ENCODE results near the gene LIN7C.

LIN7C gene

DNA sequence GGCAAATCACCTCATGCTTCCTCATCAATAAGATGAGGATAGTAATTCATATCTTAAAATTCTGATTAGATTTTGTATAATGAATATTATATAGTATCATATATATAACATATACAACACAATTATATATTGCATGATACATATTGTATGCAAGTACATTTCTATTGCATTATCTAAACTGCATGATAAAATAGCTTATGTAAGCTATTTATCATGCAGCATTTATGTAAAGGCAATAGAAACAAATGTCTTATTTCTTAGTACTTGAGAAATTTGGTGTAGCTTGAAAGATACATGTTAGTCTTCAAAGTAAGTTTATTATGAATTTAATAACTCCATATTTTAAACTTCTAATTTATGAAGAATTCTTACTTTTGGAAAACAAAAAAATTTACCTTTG is 5.5 kb downstream of the LIN7C start:
- TF ChIP-seq, protein P1, sequence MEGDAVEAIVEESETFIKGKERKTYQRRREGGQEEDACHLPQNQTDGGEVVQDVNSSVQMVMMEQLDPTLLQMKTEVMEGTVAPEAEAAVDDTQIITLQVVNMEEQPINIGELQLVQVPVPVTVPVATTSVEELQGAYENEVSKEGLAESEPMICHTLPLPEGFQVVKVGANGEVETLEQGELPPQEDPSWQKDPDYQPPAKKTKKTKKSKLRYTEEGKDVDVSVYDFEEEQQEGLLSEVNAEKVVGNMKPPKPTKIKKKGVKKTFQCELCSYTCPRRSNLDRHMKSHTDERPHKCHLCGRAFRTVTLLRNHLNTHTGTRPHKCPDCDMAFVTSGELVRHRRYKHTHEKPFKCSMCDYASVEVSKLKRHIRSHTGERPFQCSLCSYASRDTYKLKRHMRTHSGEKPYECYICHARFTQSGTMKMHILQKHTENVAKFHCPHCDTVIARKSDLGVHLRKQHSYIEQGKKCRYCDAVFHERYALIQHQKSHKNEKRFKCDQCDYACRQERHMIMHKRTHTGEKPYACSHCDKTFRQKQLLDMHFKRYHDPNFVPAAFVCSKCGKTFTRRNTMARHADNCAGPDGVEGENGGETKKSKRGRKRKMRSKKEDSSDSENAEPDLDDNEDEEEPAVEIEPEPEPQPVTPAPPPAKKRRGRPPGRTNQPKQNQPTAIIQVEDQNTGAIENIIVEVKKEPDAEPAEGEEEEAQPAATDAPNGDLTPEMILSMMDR (IDR thresholded peaks at IDR 0.05), result no peak
- H3K27ac ChIP-seq, result no peak overlapping the region
- no peak overlapping the region for H3K4me3 ChIP-seq (ENCODE audit: low read depth in 1 of 2, low read length in 1 of 2)
- no peaks in the 10 kb centered on the region for H3K9me3 ChIP-seq
- peaks cover 30% of the 10 kb centered on the region for H3K36me3 ChIP-seq
- peaks cover 6 to 9% of the 10 kb centered on the region in 2 experiments for H3K4me1 ChIP-seq (ENCODE audit: control insufficient read depth in 1 of 2, insufficient read depth in 1 of 2, low read depth in 1 of 2, low read length in 1 of 2)
- H3K27me3 ChIP-seq, result no peaks in the 10 kb centered on the region

DNA sequence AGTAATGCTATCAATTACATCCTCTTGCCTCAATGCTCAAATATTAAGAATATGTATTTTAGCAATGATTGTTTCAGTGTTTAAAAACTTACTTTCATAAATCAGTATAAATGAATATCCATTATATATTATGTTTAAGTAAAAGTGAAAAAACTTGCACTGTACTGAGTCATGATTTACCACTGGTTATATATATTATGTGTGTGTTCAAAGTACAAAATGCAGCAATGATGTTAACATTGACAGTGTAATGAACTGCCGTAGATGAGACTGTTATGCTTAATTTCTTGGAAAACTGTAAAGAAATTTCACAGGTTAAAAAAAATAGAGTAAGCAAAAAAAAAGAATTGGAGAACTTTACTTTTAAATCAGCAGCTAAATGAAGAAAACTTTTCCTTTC is 8.7 kb downstream of the LIN7C start:
- Histone ChIP-seq H3K27ac (no peak overlapping the region), H3K4me1 (ENCODE audit: control insufficient read depth in 1 of 2, insufficient read depth in 1 of 2, low read depth in 1 of 2, low read length in 1 of 2) (no peaks in the 10 kb centered on the region), H3K27me3 (no peaks in the 10 kb centered on the region), H3K4me3 (ENCODE audit: low read depth in 1 of 2, low read length in 1 of 2) (no peak overlapping the region), H3K36me3 (peaks cover 41% of the 10 kb centered on the region), H3K9me3 (no peaks in the 10 kb centered on the region)
- TF ChIP-seq, protein P1 (IDR thresholded peaks at IDR 0.05), result no peak

DNA sequence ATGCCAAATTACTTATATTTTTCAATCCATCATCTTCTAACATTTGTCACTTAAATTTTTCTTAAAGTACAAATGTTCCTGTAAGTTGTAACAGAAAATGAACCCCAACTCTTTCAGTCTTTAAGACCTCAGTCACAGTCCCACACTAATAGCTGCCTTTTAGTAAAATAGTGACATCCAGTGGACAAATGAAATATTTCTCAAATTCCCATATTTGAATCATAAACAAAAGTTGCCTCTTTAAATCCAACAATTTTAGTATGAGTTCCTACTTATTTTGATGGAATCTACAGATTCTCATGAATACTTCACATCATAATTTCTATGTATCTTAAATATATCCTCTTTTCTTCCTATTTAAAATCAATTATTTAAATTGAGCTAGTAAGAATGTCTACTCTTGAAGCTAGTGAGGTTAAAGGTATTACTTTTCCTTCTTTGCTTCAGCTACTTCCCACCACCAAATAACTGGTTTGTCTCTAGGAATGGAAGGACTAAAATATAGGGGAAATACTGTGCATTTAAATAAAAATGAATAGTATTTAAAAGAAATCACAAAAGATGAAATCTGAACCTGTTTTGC is 9.2 kb downstream of the LIN7C start:
- no peaks in the 10 kb centered on the region for H3K27me3 ChIP-seq
- H3K9me3 ChIP-seq, result no peaks in the 10 kb centered on the region
- H3K27ac ChIP-seq, result no peak overlapping the region
- no peaks in the 10 kb centered on the region for H3K4me1 ChIP-seq (ENCODE audit: control insufficient read depth in 1 of 2, insufficient read depth in 1 of 2, low read depth in 1 of 2, low read length in 1 of 2)
- peaks cover 44% of the 10 kb centered on the region for H3K36me3 ChIP-seq
- no peak overlapping the region for H3K4me3 ChIP-seq (ENCODE audit: low read depth in 1 of 2, low read length in 1 of 2)
- TF ChIP-seq, protein P1 (IDR thresholded peaks at IDR 0.05), result no peak

DNA sequence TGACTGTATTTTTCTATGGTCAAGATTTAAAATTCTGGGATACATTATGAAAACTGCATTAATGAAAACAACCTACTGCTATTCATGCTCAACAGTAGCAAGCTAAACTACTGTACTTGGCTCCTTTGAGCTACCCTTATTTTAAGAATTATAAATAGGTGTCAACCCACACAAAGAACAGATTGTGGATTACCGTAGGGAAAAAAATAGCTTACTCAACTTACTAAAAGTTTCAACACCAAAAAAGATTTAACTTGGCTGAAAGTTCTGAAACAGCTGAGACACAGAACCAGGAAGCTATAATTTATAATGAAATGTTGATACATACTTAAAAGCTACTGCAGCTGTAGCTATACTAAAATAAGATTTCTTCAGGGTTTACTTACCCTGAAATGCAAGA is 10.1 kb downstream of the LIN7C start:
- H3K36me3 ChIP-seq, result peaks cover 51% of the 10 kb centered on the region
- no peak overlapping the region for H3K27ac ChIP-seq
- no peaks in the 10 kb centered on the region for H3K4me1 ChIP-seq (ENCODE audit: control insufficient read depth in 1 of 2, insufficient read depth in 1 of 2, low read depth in 1 of 2, low read length in 1 of 2)
- no peaks in the 10 kb centered on the region for H3K9me3 ChIP-seq
- TF ChIP-seq, protein P1 (IDR thresholded peaks at IDR 0.05), result no peak
- H3K27me3 ChIP-seq, result no peaks in the 10 kb centered on the region
- no peak overlapping the region for H3K4me3 ChIP-seq (ENCODE audit: low read depth in 1 of 2, low read length in 1 of 2)

DNA sequence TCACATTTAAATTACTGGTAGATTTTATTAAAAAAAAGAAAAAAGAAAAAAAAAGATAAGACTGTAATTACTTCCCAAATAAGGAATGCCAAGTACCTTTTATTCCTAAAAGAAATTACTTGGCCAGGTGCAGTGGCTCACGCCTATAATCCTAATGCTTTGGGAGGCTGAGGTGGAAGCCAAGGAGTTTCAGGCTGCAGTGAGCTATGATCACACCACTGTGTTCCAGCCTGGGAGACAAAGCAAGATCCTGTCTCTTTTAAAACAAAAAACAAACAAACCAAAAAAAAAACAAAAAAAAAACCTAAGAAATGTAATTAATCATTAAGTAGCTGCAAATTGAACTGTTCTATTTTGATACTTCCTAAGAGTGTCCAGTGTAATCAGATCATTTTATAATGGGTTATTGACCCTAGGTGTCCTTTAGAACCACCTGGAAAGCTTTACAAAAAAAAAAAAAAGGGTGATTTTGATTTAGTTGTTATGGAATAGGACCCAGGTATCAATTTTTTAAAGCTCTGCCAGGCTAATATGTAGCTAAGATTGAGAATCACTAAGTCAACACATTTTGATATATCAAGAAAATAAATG is 10.8 kb downstream of the LIN7C start:
- Histone ChIP-seq H3K36me3 (peaks cover 51% of the 10 kb centered on the region), H3K4me1 (ENCODE audit: control insufficient read depth in 1 of 2, insufficient read depth in 1 of 2, low read depth in 1 of 2, low read length in 1 of 2) (no peaks in the 10 kb centered on the region), H3K27ac (no peak overlapping the region), H3K9me3 (no peaks in the 10 kb centered on the region), H3K27me3 (no peaks in the 10 kb centered on the region), H3K4me3 (ENCODE audit: low read depth in 1 of 2, low read length in 1 of 2) (no peak overlapping the region)
- TF ChIP-seq, protein P1 (IDR thresholded peaks at IDR 0.05), result no peak

Measured in neutrophil (primary cell).